ENCODE data around the gene ARL10.

The ARL10 gene

GRCh38 chr5:176365351-176366231 is at the start of gene ARL10:
Gene ARL10 (plus strand): TSS chr5:176365487. CDS start chr5:176365564, 77 bp downstream.
- peak within 1 kb of the TSS; percentile 74 for H3K4me3 ChIP-seq (ENCODE audit: low read depth, low read length)
- in situ Hi-C loops (cut with HindIII; ENCODE audit: low pct_ligation_motif_present, low sequenced_read_pairs), result no loop called here

GRCh38 chr5:176317534-176318374 is 47.5 kb upstream of the ARL10 start:
- TF ChIP-seq CTCF (IDR thresholded peaks at IDR 0.05; ENCODE audit: low read depth, low read length, missing control alignments), result no peak
- H3K4me3 ChIP-seq (ENCODE audit: low read depth, low read length), result no peak overlapping the region
- no peak overlapping the region for H3K27ac ChIP-seq
- peaks cover 2% of the 10 kb centered on the region for H3K36me3 ChIP-seq (replicated peaks)
- DNase-seq, result no peak
- no peaks in the 10 kb centered on the region for H3K27me3 ChIP-seq (replicated peaks)
- in situ Hi-C loops (cut with HindIII; ENCODE audit: low pct_ligation_motif_present, low sequenced_read_pairs), result no loop called here

More at GRCh38 chr5:176365351-176366231, at the start of gene ARL10:
- no peak for DNase-seq
- Histone ChIP-seq H3K27ac (no peak within 1 kb of the TSS), H3K36me3 (replicated peaks) (peaks cover 9% of the 10 kb centered on the region), H3K27me3 (replicated peaks) (no peaks in the 10 kb centered on the region)
- no peak for TF ChIP-seq CTCF (IDR thresholded peaks at IDR 0.05; ENCODE audit: low read depth, low read length, missing control alignments)

GRCh38 chr5:176319827-176320554 is 45.3 kb upstream of the ARL10 start:
- peak; percentile 30 for TF ChIP-seq CTCF (IDR thresholded peaks at IDR 0.05; ENCODE audit: low read depth, low read length, missing control alignments)
- no peak for DNase-seq
- in situ Hi-C loops (cut with HindIII; ENCODE audit: low pct_ligation_motif_present, low sequenced_read_pairs), result no loop called here

GRCh38 chr5:176320577-176320976 is 44.7 kb upstream of the ARL10 start:
- no peak for TF ChIP-seq CTCF (IDR thresholded peaks at IDR 0.05; ENCODE audit: low read depth, low read length, missing control alignments)
- H3K36me3 ChIP-seq (replicated peaks), result peaks cover 2% of the 10 kb centered on the region
- no peak for DNase-seq
- H3K27ac ChIP-seq, result no peak overlapping the region
- no peaks in the 10 kb centered on the region for H3K27me3 ChIP-seq (replicated peaks)
- in situ Hi-C loops (cut with HindIII; ENCODE audit: low pct_ligation_motif_present, low sequenced_read_pairs), result no loop called here
- H3K4me3 ChIP-seq (ENCODE audit: low read depth, low read length), result no peak overlapping the region

More at GRCh38 chr5:176319827-176320554, 45.3 kb upstream of the ARL10 start:
- Histone ChIP-seq H3K4me3 (ENCODE audit: low read depth, low read length) (no peak overlapping the region), H3K27me3 (replicated peaks) (no peaks in the 10 kb centered on the region), H3K36me3 (replicated peaks) (peaks cover 2% of the 10 kb centered on the region), H3K27ac (no peak overlapping the region)

GRCh38 chr5:176334031-176334770 is 31.1 kb upstream of the ARL10 start:
- Histone ChIP-seq H3K36me3 (replicated peaks) (no peaks in the 10 kb centered on the region), H3K4me3 (ENCODE audit: low read depth, low read length) (no peak overlapping the region), H3K27ac (no peak overlapping the region), H3K27me3 (replicated peaks) (no peaks in the 10 kb centered on the region)
- no peak for TF ChIP-seq CTCF (IDR thresholded peaks at IDR 0.05; ENCODE audit: low read depth, low read length, missing control alignments)
- no peak for DNase-seq
- in situ Hi-C loops (cut with HindIII; ENCODE audit: low pct_ligation_motif_present, low sequenced_read_pairs), result no loop called here
